OCI-M2 (cell line): ENCODE results near the gene AP3S2.
A peak's percentile ranks its signal among the peaks of the same experiment; 100 is the strongest.
"Not testable (repeated sequence)": the region's sequence is repeated elsewhere in the genome, so short reads cannot be mapped to it uniquely, and the experiment has no call there.

Experiments used
- DNase-seq: peaks from one replicate; lab custom pipeline; 2025; ENCODE audit not compliant: unreplicated experiment; lab: John Stamatoyannopoulos, UW

Gene AP3S2

DNA sequence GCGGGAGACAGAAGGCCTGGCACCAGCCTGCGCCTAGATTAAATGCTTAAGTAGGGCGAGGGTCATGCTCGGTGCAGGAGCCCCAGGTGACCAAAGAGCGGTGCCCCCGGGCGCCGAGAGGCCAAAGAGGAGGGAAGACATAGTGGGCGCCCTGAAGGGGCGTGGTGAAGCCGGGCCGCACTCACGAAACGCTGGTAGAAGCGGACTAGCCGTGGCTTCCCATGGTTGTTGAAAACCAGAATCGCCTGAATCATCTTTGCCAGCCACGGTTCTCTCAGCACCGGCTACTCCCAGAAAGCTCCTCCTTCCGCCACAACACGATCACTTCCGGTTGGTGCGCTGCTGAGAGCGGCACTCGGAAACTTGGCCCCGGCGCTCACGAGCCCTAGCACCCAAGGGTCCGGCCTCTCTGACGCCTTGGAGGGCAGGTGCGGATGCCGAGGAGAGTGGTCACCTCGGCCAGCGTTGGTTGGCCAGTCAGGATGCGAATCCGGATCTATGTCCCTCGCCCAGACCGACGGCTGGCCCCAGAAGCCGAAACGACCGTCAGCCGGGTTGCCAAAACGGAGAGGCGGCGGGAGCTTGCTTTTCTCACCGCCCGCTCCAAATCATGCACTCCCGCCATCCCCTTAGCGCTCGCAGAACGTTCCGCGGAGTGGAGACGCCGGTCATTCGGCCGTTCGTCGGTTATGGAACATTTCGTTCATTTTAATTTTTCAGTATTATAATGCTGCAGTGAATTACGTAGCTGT, at the start of gene AP3S2:
TSS of gene AP3S2 (minus strand) at position 299 of the 752 bp plus-strand sequence. CDS start at position 254, 45 bp downstream.
- DNase-seq: peak; percentile 33

DNA sequence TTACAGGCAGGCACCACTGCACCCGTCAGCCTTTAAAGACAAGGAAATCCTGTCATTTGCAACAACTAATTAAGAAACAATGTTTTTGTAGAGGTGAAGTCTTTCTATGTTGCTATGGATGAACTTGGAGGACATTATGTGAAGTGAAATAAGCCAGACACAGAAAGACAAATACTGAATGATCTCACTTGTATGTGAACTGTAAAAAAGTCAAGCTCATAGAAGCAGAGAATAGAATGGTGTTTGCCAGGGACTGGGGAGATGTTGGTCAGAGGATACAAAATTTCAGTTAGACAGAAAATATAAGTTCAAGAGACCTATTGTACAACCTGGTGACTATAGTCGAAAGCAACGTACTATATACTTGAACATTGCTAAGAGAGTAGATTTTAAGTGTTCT, 46.1 kb upstream of the AP3S2 start:
- no peak for DNase-seq

GRCh38 chr15:89939377-89939776, 45.6 kb upstream of the AP3S2 start:
- not testable (repeated sequence) for DNase-seq

- DNase-seq: no peak
These were observed 43.9 kb upstream of the AP3S2 start for GRCh38 chr15:89937365-89938350.

GRCh38 chr15:89936786-89937265, 43.0 kb upstream of the AP3S2 start:
- no peak for DNase-seq

DNA sequence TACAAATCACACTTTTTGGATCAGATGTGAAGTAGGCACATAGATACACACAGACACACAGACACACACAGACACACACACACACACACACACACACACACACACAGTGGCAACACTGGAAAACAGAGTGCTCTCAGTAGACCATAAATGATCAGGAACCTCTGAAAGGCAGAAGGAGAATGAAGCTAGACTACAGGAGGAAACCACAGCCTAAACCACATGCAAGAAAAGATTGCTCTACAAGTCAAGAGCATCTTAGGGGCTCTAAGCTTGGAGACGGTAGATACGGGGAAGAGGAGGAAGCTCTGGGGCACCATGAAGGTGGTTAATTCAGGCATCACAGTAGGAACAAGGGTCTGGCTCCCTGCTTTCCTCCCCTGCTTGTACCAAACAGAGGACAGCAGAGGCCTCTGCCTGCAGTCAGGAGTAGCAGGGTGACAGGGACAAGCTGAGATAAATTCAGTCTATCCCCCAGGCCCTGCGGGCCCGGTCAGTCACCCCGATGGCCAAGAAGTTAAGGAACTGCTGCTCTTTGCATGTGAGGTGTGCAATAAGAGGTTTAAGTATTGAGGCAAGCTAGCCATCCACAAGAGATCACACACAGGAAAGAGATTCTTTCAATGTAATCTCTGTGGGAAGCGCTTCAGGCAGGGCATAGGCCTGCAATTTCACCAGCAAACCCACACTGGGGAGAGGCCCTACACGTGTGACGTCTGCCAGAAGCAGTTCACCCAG, 42.4 kb upstream of the AP3S2 start:
- DNase-seq: no peak

DNA sequence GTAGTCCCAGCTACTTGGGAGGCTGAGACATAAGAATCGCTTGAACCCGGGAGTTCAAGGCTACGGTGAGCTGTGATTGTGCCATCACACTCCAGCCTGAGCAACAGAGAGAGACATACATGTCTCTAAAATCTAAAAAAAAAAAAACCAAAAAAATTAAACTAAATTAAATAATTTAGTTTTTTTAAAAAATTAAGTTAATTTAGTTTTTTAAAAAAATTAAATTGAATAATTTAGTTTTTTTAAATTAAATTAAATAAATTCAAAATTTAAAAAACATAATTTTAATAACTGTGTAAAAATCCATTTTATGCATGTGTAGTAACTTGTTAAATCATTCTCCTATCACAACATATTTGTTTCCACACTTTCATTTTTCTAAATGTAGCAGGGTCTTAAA, 39.1 kb upstream of the AP3S2 start:
- DNase-seq: no peak

GRCh38 chr15:89928421-89928820, 34.6 kb upstream of the AP3S2 start:
- DNase-seq: no peak

DNA sequence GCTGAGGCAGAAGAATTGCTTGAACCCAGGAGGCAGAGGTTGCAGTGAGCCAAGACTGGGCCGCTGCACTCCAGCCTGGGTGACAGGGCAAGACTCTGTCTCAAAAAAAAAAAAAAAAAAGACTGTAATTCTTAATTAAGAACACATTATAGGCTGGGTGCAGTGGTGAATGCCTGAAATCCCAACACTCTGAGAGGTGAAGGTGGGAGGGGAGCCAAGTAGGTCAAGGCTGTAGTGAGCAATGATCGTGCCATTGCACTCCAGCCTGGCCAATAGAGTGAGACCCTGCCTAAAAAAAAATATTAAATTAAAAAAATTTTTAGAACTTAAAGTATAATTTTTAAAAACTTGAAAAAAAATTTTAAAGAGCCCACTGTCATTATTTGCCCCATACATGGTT, 32.4 kb upstream of the AP3S2 start:
- DNase-seq: no peak

- DNase-seq: no peak
These were observed 23.8 kb upstream of the AP3S2 start for GRCh38 chr15:89917442-89918101.

DNA sequence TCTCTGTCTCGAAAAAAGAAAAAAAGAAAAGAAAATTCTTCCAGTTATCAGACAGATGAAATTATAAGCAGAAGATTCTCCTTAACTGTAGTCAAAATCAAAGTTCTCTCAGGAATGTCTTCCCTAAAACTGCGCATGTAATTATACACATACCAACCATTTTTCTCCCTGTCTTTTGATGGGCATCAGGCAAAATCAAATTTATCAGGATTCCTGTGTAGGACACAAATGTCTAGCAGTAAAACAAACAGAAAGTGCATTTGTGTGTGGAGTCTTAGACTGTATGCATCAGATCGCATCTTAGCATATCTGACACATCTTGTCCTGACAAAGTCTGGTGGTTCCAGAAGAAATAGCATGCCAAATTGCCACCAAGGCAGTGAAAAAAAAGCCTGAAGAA, 22.9 kb upstream of the AP3S2 start:
- no peak for DNase-seq

- DNase-seq: no peak
These were observed 19.0 kb upstream of the AP3S2 start, which contains the start of gene ARPIN for GRCh38 chr15:89912674-89913396. TSS of gene ARPIN (minus strand) at chr15:89912952. CDS start at chr15:89912835, 117 bp downstream.

DNA sequence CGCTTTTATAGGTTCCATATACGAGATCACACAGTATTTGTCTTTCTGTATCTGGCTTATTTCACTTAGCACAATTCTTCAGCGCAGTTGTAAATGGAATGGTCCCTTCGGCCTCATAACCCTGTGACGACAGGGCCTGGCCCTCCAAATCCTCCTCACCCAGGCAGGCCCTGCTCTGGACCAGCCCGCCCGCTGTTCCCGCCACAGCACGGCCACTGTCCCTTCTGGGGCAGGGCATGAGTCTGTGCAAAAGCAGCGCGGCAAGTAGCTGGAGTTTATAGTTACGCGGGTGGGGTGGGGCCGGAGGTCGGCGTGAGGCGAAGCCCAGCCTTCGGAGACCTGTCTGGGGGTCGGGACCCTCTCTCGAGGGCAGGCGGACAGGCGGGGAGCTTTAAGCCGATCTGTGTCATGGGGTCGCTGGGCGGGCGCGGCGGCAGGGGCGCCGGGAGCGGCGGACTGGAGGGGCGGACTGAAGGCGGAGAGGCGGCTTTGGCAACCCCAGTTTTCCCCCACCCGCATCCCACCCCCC, 18.4 kb upstream of the AP3S2 start:
- no peak for DNase-seq

- no peak for DNase-seq
These were observed 17.3 kb upstream of the AP3S2 start for GRCh38 chr15:89910891-89911626.

DNA sequence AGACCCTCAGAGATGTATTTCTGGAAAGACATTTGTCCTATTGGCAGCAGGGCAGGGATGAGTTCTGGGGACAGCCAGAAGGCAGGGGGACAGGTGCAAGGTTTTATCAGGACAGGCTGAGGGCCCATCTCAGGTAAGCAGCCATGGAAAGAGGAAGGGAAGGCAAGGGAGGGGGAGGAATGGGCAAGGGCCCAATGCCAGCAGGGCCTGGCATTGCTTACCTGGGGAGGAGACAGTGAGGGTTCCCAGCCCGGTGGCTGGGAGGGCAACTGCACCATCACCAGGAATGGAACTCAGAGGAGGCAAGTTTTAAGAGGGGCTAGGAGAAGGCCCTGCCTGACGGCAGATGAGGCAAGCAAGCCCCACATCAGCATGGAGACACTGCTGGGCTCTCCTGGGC, 15.8 kb upstream of the AP3S2 start:
- no peak for DNase-seq

GRCh38 chr15:89908226-89908625, 14.4 kb upstream of the AP3S2 start:
- no peak for DNase-seq

DNA sequence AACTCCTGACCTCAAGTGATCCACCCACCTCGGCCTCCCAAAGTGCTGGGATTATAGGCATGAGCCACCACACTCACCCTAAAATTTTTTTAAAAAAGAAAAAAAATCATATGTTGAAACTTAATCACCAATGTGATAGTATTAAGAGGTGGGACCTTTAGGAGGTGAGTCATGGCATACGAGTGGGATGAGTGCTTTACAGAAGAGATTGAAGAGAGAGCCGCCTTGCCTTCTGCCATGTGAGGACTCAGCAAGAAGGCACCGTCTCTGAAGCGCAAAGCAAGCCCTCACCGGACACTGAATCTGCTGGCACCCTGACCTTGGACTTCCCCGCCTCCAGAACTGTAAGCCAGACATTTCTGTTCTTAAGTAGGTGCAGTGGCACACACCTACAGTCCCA, 13.5 kb upstream of the AP3S2 start:
- DNase-seq: no peak

GRCh38 chr15:89905846-89906378, 12.1 kb upstream of the AP3S2 start:
- DNase-seq: no peak

- DNase-seq: no peak
These were observed 10.7 kb upstream of the AP3S2 start for GRCh38 chr15:89904519-89904918.
